Umbilical cord (tissue), 2 donors: ENCODE data around the gene TSPYL2. TPM values are rescaled to one million over a fixed set of nuclear protein-coding genes. Genes with fewer than 3 reads are reported as not detected.

Experiments used
- DNase-seq: peaks from one replicate; pipeline ENCODE4 v3.0.0-alpha.2; 2015; ENCODE audit warnings: low spot score
- total RNA-seq: library from RNA; depleted of rRNA; stranded (reverse); fragments of >200 nt; gene quantifications from one replicate; pipeline ENCODE4 v1.2.3, GENCODE V29; 2014; ENCODE audit warnings: low replicate concordance; ENCODE audit not compliant: insufficient read depth

TSPYL2 gene
- total RNA-seq, result 22.4 TPM

DNA sequence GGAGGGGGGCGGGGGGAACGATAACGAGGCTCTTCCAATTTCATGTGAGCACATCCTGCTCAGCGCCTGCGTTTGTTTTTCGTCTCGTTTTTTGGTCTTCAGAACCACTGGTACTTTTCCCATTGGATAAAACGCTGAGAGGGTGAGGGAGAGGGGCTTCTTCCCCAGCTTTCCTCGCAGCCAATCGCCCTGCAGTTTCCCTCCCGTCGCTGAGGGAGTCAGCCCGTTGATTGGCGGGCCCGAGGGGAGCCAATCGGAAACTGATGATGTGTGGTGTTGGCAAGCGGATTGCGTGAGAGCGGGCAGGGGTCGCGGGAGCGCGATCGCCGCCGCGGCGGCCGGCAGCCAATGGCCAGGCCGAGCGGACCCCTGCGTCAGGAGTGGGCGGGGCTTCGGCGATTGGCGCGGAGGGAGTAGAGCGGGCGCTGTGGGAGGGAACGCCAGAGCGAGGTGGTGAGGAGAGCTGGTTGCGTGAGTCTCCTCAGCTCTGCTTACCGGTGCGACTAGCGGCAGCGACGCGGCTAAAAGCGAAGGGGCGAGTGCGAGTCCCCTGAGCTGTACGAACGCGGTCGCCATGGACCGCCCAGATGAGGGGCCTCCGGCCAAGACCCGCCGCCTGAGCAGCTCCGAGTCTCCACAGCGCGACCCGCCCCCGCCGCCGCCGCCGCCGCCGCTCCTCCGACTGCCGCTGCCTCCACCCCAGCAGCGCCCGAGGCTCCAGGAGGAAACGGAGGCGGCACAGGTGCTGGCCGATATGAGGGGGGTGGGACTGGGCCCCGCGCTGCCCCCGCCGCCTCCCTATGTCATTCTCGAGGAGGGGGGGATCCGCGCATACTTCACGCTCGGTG lies at the start of gene TSPYL2:
Gene TSPYL2, plus strand, starts transcription at position 443 of the 848 bp plus-strand sequence. Its CDS starts 132 bp downstream, at position 575.
- DNase-seq, result peak; percentile 98

- no peak for DNase-seq
Observed at GRCh38 chrX:53036149-53036548, 46.0 kb upstream of the TSPYL2 start.

DNA sequence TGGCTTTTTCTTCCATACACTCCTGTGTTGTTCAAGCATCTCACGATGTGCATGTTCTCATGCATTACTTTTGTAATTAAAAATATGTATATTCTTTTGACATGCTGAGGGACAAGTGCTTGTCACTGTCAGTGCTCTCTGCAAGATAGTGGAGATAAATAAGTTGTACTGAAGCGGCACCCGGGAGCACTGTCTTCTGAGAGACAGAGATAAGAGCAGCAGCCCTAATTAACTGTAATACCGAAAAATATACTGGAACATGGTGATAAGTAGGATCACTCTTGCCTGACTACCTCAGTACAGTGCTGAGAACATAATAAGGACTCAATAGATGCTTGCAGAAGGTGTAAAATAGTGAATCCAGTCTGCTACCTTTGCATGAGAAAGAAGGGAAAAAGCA lies 42.9 kb upstream of the TSPYL2 start:
- no peak for DNase-seq

GRCh38 chrX:53044995-53045394 lies 37.2 kb upstream of the TSPYL2 start:
- DNase-seq, result no peak

DNA sequence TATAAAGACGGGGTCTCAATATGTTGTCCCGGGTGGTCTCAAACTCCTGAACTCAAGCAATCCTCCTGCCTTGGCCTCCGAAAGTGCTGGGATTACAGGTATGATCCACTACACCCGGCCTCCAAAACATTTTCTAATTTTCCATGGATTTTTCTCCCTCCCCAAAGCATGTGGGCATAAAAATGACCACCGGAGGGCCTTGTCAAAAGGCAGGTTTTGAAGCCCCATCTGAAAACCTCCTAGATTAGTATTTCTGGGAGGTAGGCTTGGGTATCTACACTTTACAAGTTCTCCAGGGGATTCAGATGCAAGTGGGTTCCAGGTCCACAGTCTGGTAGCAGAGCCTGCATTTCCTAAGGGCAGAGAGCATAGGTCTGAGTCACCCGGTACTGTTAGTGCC lies 34.9 kb upstream of the TSPYL2 start:
- DNase-seq, result no peak

- DNase-seq, result peak; percentile 78
Observed at GRCh38 chrX:53048169-53049126, 33.7 kb upstream of the TSPYL2 start, which contains the start of gene GPR173. Gene GPR173, plus strand, starts transcription at chrX:53048789. Its CDS starts 27,833 bp downstream, at chrX:53076622.

GRCh38 chrX:53049127-53049517 lies 33.0 kb upstream of the TSPYL2 start:
- no peak for DNase-seq

GRCh38 chrX:53050841-53051240 lies 31.3 kb upstream of the TSPYL2 start:
- no peak for DNase-seq

GRCh38 chrX:53055244-53055849 lies 26.8 kb upstream of the TSPYL2 start:
- DNase-seq, result no peak

DNA sequence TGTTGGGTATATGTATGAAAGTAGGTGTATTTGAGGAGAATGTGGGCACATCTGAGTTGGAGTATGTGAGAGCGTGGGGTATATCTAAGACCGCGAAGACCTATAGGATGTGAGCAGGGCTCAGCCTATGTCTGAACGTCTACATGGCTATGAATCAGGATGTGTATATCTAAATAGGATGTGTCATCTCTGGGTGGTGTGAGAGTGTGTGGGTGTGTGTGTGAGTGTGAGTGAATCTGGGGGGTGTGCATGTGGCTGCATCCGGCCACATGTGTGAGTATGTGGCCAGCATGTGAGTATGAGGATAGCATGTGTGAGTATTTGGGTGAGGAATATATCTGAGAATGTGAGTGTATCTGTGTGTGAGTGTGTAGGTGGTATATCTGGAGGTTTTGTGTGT lies 25.9 kb upstream of the TSPYL2 start:
- DNase-seq, result no peak

GRCh38 chrX:53065104-53065503 lies 17.1 kb upstream of the TSPYL2 start:
- no peak for DNase-seq

GRCh38 chrX:53071064-53071463 lies 11.1 kb upstream of the TSPYL2 start:
- DNase-seq, result no peak

GRCh38 chrX:53071604-53072417 lies 10.4 kb upstream of the TSPYL2 start:
- DNase-seq, result peak; percentile 62

DNA sequence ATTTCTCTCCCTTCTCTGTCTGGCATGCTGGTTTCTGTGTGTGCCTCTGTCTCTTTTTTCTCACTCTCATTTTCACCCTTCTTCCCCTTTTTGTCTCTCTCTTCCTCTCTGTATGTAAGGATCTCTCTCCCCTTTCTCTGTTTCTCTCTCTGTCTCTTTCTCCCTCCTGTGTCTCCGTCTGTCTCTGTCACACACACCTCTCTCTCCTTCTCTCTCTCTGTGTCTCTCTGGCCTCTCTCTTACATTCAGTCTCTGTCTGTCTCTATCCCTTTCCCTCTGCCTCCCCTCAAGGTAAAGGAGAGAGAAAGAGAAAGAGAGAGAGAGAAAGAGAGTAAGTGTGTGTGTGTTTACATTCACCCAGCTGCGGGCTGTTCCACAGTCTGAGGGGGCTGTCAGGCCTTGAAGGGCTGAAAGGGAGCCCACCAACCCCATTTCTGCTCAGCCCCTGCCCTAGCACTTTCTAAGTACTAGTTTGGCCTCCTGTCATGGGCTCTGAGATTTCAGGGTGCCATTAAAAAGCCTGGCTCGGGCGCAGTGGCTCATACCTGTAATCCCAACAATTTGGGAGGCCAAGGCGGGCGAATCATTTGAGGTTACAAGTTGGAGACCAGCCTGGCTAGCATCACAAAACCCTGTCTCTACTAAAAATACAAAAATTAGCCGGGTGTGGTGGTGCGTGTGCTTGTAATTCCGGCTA lies 9.6 kb upstream of the TSPYL2 start:
- DNase-seq, result no peak

DNA sequence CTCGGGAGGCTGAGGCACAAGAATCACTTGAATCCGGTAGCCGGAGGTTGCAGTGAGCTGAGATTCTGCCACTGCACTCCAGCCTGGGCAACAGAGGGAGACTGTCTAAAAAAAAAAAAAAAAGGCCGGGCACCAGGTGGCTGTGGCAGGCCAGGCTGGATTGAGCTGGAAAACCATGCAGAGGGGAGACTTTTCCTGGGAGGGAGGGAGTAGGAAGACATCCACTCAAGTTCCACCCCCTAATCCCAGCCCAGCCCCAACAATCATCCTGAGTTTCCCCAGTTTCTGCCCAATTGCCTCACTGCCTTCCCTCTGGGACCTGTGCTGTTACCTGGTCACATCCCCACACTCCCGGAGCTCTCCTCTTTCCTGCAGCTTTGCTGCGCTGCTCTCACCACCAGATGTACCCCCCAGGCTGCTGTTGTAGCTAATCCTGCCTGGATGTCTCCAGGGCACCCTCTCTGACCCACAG lies 9.0 kb upstream of the TSPYL2 start:
- no peak for DNase-seq

GRCh38 chrX:53075011-53075410 lies 7.2 kb upstream of the TSPYL2 start:
- no peak for DNase-seq

DNA sequence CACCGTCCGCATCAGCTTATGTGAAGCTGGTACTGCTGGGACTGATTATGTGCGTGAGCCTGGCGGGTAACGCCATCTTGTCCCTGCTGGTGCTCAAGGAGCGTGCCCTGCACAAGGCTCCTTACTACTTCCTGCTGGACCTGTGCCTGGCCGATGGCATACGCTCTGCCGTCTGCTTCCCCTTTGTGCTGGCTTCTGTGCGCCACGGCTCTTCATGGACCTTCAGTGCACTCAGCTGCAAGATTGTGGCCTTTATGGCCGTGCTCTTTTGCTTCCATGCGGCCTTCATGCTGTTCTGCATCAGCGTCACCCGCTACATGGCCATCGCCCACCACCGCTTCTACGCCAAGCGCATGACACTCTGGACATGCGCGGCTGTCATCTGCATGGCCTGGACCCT lies 5.5 kb upstream of the TSPYL2 start:
- DNase-seq, result no peak

DNA sequence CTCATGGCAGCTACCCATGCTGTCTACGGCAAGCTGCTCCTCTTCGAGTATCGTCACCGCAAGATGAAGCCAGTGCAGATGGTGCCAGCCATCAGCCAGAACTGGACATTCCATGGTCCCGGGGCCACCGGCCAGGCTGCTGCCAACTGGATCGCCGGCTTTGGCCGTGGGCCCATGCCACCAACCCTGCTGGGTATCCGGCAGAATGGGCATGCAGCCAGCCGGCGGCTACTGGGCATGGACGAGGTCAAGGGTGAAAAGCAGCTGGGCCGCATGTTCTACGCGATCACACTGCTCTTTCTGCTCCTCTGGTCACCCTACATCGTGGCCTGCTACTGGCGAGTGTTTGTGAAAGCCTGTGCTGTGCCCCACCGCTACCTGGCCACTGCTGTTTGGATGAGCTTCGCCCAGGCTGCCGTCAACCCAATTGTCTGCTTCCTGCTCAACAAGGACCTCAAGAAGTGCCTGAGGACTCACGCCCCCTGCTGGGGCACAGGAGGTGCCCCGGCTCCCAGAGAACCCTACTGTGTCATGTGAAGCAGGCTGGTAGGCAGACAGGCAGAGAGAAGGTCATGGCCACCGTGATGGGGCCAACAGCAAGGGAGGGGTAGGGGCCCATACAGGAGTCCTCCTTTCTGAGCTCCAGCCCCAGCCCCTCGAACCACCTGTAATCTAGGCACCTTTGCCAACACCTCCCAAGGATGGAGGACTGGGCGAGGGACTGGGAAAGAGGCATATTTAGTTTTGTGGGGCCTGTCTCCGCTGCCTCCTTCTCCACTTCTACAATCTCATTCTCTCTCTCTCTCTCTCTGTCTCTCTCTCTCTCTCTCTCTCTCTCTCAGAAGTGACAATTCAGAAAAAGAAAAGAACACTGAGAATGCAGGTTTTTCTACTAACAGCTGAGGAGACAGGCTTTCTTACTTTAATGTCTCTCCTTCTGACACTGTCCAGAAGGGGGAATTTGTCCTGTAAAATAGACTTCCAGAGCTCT lies 4.7 kb upstream of the TSPYL2 start:
- no peak for DNase-seq

GRCh38 chrX:53078943-53079342 lies 3.2 kb upstream of the TSPYL2 start:
- no peak for DNase-seq
